ENCODE data around the gene MKNK2.

MKNK2 gene

GRCh38 chr19:2018752-2019151 lies 32.3 kb downstream of the MKNK2 start:
- no peak overlapping the region for H3K27ac ChIP-seq
- no peak for TF ChIP-seq CTCF (conservative IDR thresholded peaks at IDR 0.05)

GRCh38 chr19:2016041-2016807 lies 34.8 kb downstream of the MKNK2 start:
- H3K27ac ChIP-seq = peak overlapping the region; percentile 37

GRCh38 chr19:2015608-2015950 lies 35.5 kb downstream of the MKNK2 start, which contains the start of gene BTBD2:
TSS of gene BTBD2 (minus strand) at chr19:2015714. CDS start at chr19:2015703, 11 bp downstream.
- TF ChIP-seq CTCF (conservative IDR thresholded peaks at IDR 0.05) = no peak
- peak within 1 kb of the TSS; percentile 83 for H3K27ac ChIP-seq

More at GRCh38 chr19:2016041-2016807, 34.8 kb downstream of the MKNK2 start:
- TF ChIP-seq CTCF (conservative IDR thresholded peaks at IDR 0.05) = no peak

- no peak for TF ChIP-seq CTCF (conservative IDR thresholded peaks at IDR 0.05)
- H3K27ac ChIP-seq = peak overlapping the region; percentile 83
Measured at GRCh38 chr19:2014731-2015607, 36.1 kb downstream of the MKNK2 start.

- no peak for TF ChIP-seq CTCF (conservative IDR thresholded peaks at IDR 0.05)
- H3K27ac ChIP-seq = peak overlapping the region; percentile 83; the same call in 1 of the 2 replicates
Measured at GRCh38 chr19:2014131-2014571, 36.9 kb downstream of the MKNK2 start.

GRCh38 chr19:2013683-2013961 lies 37.4 kb downstream of the MKNK2 start:
- H3K27ac ChIP-seq = peak overlapping the region; percentile 83; the same call in 1 of the 2 replicates
- no peak for TF ChIP-seq CTCF (conservative IDR thresholded peaks at IDR 0.05)

GRCh38 chr19:2012941-2013682 lies 37.9 kb downstream of the MKNK2 start:
- TF ChIP-seq CTCF (conservative IDR thresholded peaks at IDR 0.05) = no peak
- H3K27ac ChIP-seq = peak overlapping the region; percentile 83; the same call in 1 of the 2 replicates
